ENCODE data around the gene ATF6B. TPM values are rescaled to one million over a fixed set of nuclear protein-coding genes. Genes with fewer than 3 reads are reported as not detected.

Gene ATF6B
- total RNA-seq, 4 donors from 2014 or later: 46.8 to 102 (median 54.1) TPM

DNA sequence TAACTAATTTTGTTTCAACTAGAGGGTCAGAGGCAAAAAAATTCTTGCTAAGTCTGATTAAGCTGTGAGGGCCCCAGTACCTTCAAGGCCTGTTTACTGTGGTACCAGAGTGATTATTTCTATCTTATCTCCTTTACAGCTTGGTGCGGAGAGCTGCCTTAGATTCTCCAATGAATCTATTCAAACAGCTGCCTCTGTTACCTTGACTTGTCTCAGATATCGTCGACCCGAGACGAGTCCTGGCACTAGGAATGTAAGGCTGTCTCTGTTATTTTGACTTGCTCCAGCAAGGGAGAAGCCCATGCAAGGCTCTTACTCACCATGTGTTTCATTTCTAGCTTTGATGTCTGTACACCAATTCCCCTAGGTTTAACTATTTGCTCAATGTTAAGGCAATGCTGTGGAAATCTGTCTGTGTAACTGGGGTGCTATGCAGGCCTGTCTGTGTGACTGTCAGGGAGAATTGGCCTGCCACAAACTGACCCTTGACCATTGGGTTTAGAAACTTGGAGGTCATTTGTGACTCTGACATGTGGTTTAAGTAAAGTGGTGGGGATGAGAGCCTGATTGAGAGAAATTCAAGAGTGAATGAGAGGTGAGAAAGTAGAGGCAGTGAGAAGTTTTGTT, 12.5 kb upstream of the ATF6B start:
- WGBS, 2 donors: 88% methylated on average over 5 of the region's 5 CpGs
- intact Hi-C loops (cut with DNase I; ENCODE audit: low total_unique reads): no loop called here
- DNase-seq (ENCODE audit: low spot score in 2 of 2): no peak
- TF ChIP-seq, protein P1, sequence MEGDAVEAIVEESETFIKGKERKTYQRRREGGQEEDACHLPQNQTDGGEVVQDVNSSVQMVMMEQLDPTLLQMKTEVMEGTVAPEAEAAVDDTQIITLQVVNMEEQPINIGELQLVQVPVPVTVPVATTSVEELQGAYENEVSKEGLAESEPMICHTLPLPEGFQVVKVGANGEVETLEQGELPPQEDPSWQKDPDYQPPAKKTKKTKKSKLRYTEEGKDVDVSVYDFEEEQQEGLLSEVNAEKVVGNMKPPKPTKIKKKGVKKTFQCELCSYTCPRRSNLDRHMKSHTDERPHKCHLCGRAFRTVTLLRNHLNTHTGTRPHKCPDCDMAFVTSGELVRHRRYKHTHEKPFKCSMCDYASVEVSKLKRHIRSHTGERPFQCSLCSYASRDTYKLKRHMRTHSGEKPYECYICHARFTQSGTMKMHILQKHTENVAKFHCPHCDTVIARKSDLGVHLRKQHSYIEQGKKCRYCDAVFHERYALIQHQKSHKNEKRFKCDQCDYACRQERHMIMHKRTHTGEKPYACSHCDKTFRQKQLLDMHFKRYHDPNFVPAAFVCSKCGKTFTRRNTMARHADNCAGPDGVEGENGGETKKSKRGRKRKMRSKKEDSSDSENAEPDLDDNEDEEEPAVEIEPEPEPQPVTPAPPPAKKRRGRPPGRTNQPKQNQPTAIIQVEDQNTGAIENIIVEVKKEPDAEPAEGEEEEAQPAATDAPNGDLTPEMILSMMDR (IDR thresholded peaks at IDR 0.05): no peak
- TF ChIP-seq POLR2A (IDR thresholded peaks at IDR 0.05): no peak
- no peak overlapping the region for H3K4me3 ChIP-seq (ENCODE audit: low read depth, poor library complexity, severe bottlenecking)

DNA sequence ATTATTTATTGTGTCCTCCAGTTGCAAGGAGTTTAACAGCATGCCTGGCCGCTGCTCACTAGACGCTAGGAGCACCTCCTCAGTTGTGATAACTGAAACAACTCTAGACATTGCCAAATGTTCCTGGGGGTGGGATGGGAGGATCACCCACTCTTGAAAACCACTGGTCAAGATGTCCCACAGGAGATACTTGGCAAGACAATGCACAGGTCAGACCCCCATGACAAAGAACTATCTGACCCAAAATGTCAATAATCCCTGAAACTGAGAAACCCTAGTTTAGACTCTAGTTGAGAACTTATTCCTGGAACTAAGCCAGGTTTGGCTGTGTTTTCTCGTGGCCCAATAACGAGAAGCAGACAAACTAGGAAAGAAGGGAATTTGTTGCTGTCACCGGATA, 11.5 kb upstream of the ATF6B start:
- intact Hi-C loops (cut with DNase I; ENCODE audit: low total_unique reads): no loop called here
- no peak for TF ChIP-seq POLR2A (IDR thresholded peaks at IDR 0.05)
- TF ChIP-seq, protein P1 (IDR thresholded peaks at IDR 0.05): no peak

DNA sequence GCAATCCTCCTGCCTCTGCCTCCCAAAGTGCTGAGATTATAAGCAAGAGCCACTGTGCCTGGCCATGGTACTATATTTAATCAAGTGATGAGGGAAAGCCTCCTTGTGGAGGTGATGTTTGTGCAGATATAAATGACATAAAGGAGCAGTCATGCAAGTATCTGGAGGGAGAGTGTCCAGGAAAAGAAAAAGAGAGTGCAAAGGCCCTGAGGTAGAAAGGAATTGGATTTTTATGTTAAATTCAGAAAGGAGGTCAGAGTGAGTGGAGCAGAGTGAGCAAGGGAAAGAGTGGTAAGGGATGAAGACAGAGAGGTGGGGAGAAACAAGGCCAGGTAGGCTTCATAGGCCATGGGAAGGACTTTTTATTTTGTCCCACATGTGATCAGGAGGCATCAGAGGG, 9.4 kb upstream of the ATF6B start:
- no peak for TF ChIP-seq POLR2A (IDR thresholded peaks at IDR 0.05)
- TF ChIP-seq, protein P1 (IDR thresholded peaks at IDR 0.05): no peak
- no peak for DNase-seq (ENCODE audit: low spot score in 2 of 2)
- H3K4me3 ChIP-seq (ENCODE audit: low read depth, poor library complexity, severe bottlenecking): no peak overlapping the region
- intact Hi-C loops (cut with DNase I; ENCODE audit: low total_unique reads): no loop called here

More for the DNA sequence above, 11.5 kb upstream of the ATF6B start:
- DNase-seq (ENCODE audit: low spot score in 2 of 2): no peak
- WGBS, 2 donors: 63 to 66% methylated on average over 5 of the region's 5 CpGs
- H3K4me3 ChIP-seq (ENCODE audit: low read depth, poor library complexity, severe bottlenecking): no peak overlapping the region

DNA sequence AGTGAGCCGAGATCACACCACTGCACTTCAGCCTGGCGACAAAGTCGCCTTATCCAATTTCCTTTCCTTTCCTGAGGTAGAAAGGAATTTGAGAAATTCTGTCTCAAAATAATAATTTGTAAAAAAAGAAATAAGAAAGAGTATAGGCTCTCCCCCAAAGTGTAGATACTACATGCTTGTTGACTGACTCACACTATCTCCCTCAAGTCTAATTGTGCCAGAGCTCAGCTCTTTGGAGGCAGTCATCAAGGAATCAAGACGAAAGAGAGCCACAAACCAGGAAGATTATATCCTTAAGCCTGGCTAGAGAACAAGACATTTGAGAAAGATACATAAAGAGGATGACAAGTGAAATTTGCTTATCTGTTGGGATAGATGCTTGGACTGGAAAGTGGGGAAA, 5.7 kb upstream of the ATF6B start:
- no peak for TF ChIP-seq POLR2A (IDR thresholded peaks at IDR 0.05)
- TF ChIP-seq, protein P1 (IDR thresholded peaks at IDR 0.05): no peak
- no peak for DNase-seq (ENCODE audit: low spot score in 2 of 2)
- intact Hi-C loops (cut with DNase I; ENCODE audit: low total_unique reads): no loop called here
- 78 to 83% methylated on average over 4 of the region's 4 CpGs for WGBS, 2 donors
- no peak overlapping the region for H3K4me3 ChIP-seq (ENCODE audit: low read depth, poor library complexity, severe bottlenecking)

DNA sequence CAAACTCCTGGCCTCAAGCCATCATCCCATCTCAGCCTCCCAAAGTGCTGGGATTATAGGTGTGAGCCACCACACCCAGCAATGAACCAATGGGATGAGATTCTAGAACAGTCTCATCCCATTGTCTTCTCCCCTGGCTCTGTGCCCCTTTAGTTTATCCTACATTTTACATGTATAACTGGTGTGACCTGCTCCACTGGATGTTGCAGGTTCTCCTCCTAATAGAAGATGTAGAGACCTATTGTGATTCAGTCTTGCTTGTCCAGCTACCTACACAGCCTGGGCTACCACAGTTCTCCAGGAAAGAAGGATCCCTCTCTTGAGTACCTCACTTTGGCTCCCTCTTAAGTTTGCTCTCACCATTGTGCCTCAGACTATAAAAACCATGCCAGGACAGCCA, 4.1 kb upstream of the ATF6B start:
- no peak for TF ChIP-seq POLR2A (IDR thresholded peaks at IDR 0.05)
- TF ChIP-seq, protein P1 (IDR thresholded peaks at IDR 0.05): no peak
- intact Hi-C loops (cut with DNase I; ENCODE audit: low total_unique reads): no loop called here
- no peak overlapping the region for H3K4me3 ChIP-seq (ENCODE audit: low read depth, poor library complexity, severe bottlenecking)
- no peak for DNase-seq (ENCODE audit: low spot score in 2 of 2)

DNA sequence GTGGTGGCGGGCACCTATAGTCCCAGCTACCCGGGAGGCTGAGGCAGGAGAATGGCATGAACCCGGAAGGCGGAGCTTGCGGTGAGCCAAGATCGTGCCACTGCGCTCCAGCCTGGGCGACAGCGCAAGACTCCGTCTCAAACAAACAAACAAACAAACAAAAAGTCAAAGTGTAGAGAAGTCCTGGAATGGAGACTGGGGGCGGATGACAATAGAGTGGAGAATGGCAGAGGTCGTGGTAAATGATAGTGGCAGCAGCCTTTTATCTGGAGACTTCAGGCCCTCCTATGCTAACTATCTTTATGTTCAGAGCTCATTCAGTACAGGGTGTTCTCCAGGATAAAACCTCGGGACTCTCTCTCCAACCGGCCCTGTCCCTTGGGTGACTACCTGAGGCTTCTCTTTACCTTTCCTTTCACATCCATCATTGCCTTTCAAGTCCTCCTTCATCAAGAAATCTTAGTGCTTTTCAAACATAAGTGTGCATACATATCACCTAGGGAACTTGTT, 3.4 kb upstream of the ATF6B start:
- no peak overlapping the region for H3K4me3 ChIP-seq (ENCODE audit: low read depth, poor library complexity, severe bottlenecking)
- WGBS, 2 donors: 89 to 91% methylated on average over 14 of the region's 14 CpGs
- DNase-seq (ENCODE audit: low spot score in 2 of 2): no peak
- TF ChIP-seq, protein P1 (IDR thresholded peaks at IDR 0.05): no peak
- TF ChIP-seq POLR2A (IDR thresholded peaks at IDR 0.05): no peak
- intact Hi-C loops (cut with DNase I; ENCODE audit: low total_unique reads): no loop called here

Data from lower leg skin (tissue), 4 donors.